GM18873 (cell line): Measurements from ENCODE around the gene FOXO6.

Experiments
- ATAC-seq: cut with Tn5 transposase; IDR thresholded peaks from one replicate; pipeline ENCODE4 v1.9.1; 2021; ENCODE audit warnings: mild to moderate bottlenecking, moderate library complexity, moderate number of reproducible peaks; ENCODE audit not compliant: unreplicated experiment, low FRiP score

FOXO6 gene

DNA sequence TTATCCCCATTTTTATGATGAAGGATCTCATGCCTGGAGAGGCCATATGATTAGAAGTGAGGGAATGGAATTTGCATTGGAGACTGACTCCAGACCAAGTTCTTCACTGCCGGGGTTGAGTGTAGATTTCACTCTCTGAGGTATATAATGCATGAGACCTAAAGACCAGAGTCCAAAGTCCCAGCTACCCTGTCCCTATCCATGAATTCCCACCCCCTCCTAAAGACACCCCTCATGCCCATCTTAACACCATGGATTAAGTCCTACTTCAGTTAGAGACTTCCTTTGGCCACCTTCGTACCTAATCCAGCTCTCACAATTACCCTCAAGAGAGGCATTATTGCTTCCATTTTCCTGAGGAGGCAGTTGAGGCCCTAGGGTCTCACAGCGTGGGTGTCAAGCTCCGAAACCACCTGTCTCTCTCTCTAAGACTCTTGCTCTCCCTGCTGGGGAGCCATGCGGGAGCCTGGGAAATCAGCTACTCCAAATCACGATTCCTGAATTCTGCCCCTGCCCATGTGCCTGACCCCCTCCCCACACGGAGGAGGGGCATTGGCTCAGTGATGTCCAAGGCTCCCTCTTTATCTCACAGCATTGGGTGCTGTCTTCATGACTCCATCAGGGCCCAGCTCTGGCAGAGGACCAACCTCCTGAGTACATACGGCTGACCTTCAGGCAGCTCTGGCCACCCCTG is 11.7 kb upstream of the FOXO6 start:
- no peak for ATAC-seq

DNA sequence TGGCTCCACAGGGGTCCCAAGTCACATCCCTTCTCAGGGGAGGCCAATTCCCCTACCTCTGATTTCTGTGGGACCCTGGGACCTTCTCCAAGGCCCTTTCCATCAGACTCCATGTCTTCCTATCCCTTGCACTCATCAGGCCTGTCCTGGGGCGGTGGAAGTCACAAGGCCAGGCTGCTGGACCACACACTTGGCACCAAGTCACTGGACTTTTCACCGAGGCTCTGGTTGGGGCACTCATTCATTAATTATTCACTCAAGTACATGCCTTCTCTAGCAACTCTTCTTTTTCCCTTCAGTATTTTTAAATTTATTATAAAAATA is 11.2 kb upstream of the FOXO6 start:
- no peak for ATAC-seq

- no peak for ATAC-seq
Measured at GRCh38 chr1:41351262-41352151, 9.7 kb upstream of the FOXO6 start.

DNA sequence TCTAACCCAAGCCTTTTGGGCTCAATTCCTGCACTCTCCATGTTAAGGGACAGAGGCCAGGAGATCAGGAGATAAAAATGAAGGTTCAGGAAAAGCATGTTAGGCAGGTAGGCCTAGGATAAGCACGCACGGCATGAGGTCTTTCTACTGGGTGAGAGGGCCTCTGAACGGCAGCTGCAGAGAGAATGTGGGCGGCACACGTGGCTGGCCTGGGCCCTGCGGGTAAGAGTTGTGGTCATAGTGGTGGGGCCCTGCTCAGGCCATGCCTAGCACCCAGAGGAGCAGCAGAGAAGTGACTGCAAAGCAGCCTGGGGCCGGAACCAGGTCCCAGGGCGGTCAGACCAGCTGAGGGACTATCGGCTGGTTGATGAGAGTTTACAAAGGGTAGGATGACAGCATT is 7.5 kb upstream of the FOXO6 start:
- no peak for ATAC-seq

- no peak for ATAC-seq
Measured at GRCh38 chr1:41354956-41355355, 6.3 kb upstream of the FOXO6 start.

DNA sequence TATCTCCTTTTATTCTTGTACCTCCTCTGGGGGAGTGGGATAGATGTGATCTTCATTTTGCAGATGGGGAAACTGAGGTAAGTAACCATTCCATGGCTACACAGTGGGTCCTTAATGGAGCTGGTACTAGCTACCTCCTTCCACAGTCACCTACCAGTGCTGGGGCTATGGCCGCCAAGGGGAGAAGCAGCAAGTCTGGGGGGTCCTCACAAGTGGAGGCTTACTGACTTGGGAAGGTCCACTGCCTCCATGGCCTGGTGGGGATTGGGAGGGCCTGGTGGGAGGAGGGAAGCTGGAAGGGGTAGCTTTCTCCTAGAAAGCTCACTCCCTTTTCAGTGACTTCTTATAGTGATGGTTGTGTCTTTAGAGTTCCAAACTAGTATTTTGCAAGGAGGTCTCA is 5.9 kb upstream of the FOXO6 start:
- ATAC-seq = no peak

GRCh38 chr1:41355761-41356160 is 5.5 kb upstream of the FOXO6 start:
- ATAC-seq = no peak

GRCh38 chr1:41356752-41357151 is 4.5 kb upstream of the FOXO6 start:
- no peak for ATAC-seq

GRCh38 chr1:41357451-41358101 is 3.7 kb upstream of the FOXO6 start:
- ATAC-seq = no peak

GRCh38 chr1:41358131-41359021 is 2.9 kb upstream of the FOXO6 start:
- ATAC-seq = no peak

DNA sequence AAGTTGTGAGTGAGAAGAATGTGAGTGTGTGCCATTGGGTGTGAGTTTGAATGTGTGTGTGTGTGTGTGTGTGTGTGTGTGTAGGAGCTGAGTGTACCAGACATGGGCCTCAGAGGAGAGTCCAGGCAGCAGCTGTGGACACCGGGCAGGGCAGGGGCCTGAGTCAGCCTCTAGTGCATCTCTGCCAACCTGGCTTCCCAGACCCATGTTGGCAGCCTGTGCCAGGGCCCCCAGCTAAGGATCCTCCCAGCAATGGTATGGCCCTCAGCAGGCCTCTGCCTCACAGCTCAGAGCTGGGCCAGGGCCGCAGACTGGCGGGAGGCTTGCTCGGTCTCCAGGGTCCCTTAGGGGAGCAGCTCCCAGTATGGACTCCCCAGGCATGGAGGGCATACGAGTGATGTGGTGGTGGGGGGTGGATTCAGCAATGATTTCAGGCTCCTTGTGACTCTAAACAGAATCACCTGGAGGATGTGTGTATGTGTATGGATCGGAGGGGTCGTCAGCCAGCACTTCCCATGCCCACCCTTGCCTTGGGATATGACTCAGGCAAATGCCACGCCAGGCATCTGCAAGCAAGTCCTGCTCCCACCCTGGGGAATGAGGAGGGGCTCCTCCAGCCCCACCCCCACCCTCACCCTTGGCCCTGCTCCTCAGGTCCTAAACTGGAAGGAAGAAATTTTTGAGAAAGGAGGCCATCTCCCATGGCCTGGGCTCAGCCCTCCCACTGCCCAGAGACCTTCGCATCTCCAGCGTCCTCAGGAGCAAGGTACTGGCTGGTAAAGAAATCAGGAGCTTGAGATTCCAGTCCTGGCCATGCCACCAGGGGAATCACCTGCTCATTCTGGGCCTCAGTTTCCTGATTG is 1.8 kb upstream of the FOXO6 start:
- no peak for ATAC-seq

- no peak for ATAC-seq
Measured at GRCh38 chr1:41360074-41360785, 1.0 kb upstream of the FOXO6 start.

DNA sequence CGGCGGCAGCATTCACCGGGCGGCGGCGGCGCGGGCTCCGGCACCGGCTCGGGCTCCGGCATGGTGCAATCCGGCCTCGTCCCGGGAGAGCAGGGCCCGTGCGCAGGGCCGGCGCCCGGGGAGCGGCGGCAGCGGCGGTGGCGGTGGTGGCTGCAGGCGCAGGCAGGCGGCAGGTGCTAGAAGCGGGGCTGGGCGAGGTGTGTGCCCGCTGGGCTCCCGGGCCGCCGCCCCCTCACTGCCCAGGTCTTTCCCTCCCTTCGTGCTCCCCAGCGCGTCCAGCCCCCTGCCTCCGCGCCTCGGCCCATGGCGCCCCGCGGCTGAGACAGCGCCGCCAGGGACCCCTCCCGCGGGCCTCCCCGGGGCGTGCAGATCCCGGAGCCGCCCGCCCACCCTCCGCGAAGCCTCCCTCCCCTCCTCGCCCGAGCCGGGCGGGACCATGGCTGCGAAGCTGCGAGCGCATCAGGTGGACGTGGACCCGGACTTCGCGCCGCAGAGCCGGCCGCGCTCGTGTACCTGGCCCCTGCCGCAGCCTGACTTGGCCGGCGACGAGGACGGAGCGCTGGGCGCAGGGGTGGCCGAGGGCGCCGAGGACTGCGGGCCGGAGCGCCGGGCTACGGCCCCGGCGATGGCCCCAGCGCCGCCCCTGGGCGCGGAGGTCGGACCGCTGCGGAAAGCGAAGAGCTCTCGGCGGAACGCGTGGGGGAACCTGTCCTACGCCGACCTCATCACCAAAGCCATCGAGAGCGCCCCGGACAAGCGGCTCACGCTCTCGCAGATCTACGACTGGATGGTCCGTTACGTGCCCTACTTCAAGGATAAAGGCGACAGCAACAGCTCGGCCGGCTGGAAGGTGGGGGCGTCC is 492 bp downstream of the FOXO6 start:
- ATAC-seq = peak; percentile 15

DNA sequence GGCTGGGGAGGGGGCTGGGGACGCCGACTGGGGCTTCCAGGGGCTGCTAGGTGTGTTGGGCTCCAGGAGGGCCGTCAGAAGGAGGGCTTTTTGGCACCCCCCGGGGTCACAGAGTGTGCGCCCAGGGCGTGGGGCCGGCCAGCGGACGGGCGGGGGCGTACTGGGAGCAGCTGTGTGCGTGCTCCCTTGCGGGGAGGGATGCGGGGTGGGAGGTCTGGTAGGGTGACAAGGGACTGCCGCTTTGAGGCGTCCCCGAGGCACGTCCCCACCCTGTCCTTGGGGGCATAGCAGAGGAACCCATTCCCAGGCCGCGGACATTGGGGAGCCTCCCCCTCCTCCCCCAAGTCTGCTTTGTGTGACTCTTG is 1.1 kb downstream of the FOXO6 start:
- ATAC-seq = no peak

GRCh38 chr1:41362749-41363590 is 1.7 kb downstream of the FOXO6 start:
- ATAC-seq = no peak

DNA sequence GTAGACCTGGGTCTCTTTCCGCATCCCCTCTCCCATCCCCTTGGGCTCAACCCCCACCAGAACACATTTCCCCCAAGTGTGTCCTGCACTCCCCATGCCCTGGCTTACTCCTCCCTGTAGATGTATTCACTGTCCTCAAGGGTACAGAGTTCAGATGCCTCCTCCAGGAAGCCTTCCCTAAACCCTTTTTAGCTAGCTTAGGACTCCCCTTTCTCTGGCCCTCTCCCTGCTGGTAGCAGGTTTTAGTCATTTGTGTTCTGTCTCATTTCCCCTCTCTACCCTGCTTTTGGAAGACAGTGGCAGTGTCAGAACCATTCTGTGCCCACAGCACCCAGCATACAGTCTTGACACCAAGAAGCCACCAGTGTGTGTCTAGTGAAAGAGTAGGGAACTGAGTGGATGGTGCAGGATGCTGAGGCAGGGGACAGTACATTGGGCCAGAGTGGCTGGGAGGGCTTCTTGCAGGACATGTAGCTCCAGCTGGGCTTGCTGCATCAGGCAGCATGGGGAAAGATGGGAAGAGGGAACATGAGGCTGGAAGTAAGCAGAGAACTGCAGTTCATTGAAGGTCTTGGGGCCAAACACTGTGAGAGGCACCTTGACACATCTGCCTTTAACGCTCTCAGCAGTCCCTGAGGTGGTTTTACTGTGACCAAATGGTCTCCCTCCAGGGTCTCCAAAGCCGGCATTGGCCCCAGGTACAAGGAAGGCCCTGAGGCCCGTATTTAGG is 2.5 kb downstream of the FOXO6 start:
- no peak for ATAC-seq
